ENCODE data around the gene PRKN.

PRKN gene

GRCh38 chr6:162245830-162246420 lies 481.6 kb downstream of the PRKN start:
- TF ChIP-seq HDGF (IDR thresholded peaks at IDR 0.05; ENCODE audit: borderline replicate concordance): no peak
- ChIA-PET CTCF (no interaction called here), POLR2A (no interaction called here)
- no peak for DNase-seq (ENCODE audit: extremely low spot score)

GRCh38 chr6:162244031-162244430 lies 483.5 kb downstream of the PRKN start:
- POLR2A ChIA-PET: no interaction called here
- CTCF ChIA-PET: no interaction called here
- TF ChIP-seq ARNT (IDR thresholded peaks at IDR 0.05): no peak
- no peak for TF ChIP-seq ELF4 (IDR thresholded peaks at IDR 0.05)
- no peak for TF ChIP-seq PKNOX1 (IDR thresholded peaks at IDR 0.05)
- TF ChIP-seq L3MBTL2 (conservative IDR thresholded peaks at IDR 0.05): no peak
- TF ChIP-seq LEF1 (IDR thresholded peaks at IDR 0.05; ENCODE audit: borderline replicate concordance): no peak
- no peak for DNase-seq (ENCODE audit: extremely low spot score)

- DNase-seq (ENCODE audit: extremely low spot score): no peak
- POLR2A ChIA-PET: no interaction called here
- TF ChIP-seq HDGF (IDR thresholded peaks at IDR 0.05; ENCODE audit: borderline replicate concordance): no peak
- no peak for TF ChIP-seq TARDBP (IDR thresholded peaks at IDR 0.05)
- TF ChIP-seq ZNF384 (IDR thresholded peaks at IDR 0.05): no peak
- TF ChIP-seq ARNT (IDR thresholded peaks at IDR 0.05): no peak
- TF ChIP-seq CTBP1 (IDR thresholded peaks at IDR 0.05; ENCODE audit: borderline replicate concordance): no peak
- TF ChIP-seq L3MBTL2 (conservative IDR thresholded peaks at IDR 0.05): no peak
- TF ChIP-seq BHLHE40 (IDR thresholded peaks at IDR 0.05; ENCODE audit: borderline replicate concordance): no peak
- no peak for TF ChIP-seq SUZ12 (IDR thresholded peaks at IDR 0.05)
- CTCF ChIA-PET: no interaction called here
These were observed 484.7 kb downstream of the PRKN start for GRCh38 chr6:162242915-162243314.

GRCh38 chr6:162239330-162239729 lies 488.2 kb downstream of the PRKN start:
- no peak for DNase-seq (ENCODE audit: extremely low spot score)
- ChIA-PET POLR2A (no interaction called here), CTCF (no interaction called here)
- TF ChIP-seq HDGF (IDR thresholded peaks at IDR 0.05; ENCODE audit: borderline replicate concordance) (no peak), CTBP1 (IDR thresholded peaks at IDR 0.05; ENCODE audit: borderline replicate concordance) (no peak), L3MBTL2 (conservative IDR thresholded peaks at IDR 0.05) (no peak), PKNOX1 (IDR thresholded peaks at IDR 0.05) (no peak), TARDBP (IDR thresholded peaks at IDR 0.05) (no peak), NFRKB (IDR thresholded peaks at IDR 0.05) (no peak), BHLHE40 (IDR thresholded peaks at IDR 0.05; ENCODE audit: borderline replicate concordance) (no peak), LEF1 (IDR thresholded peaks at IDR 0.05; ENCODE audit: borderline replicate concordance) (no peak)

- ChIA-PET CTCF (no interaction called here), POLR2A (no interaction called here)
- TF ChIP-seq HDGF (IDR thresholded peaks at IDR 0.05; ENCODE audit: borderline replicate concordance): no peak
- no peak for TF ChIP-seq CTBP1 (IDR thresholded peaks at IDR 0.05; ENCODE audit: borderline replicate concordance)
- no peak for TF ChIP-seq ZNF384 (IDR thresholded peaks at IDR 0.05)
- DNase-seq (ENCODE audit: extremely low spot score): no peak
These were observed 488.9 kb downstream of the PRKN start for GRCh38 chr6:162238675-162239074.

- TF ChIP-seq TARDBP (IDR thresholded peaks at IDR 0.05): no peak
- TF ChIP-seq LEF1 (IDR thresholded peaks at IDR 0.05; ENCODE audit: borderline replicate concordance): no peak
- TF ChIP-seq CTBP1 (IDR thresholded peaks at IDR 0.05; ENCODE audit: borderline replicate concordance): no peak
- TF ChIP-seq ZNF384 (IDR thresholded peaks at IDR 0.05): no peak
- TF ChIP-seq ELF4 (IDR thresholded peaks at IDR 0.05): no peak
- TF ChIP-seq SUZ12 (IDR thresholded peaks at IDR 0.05): no peak
- no peak for TF ChIP-seq FOXK2 (IDR thresholded peaks at IDR 0.05)
- TF ChIP-seq PKNOX1 (IDR thresholded peaks at IDR 0.05): peak; percentile 81
- POLR2A ChIA-PET: no interaction called here
- no peak for DNase-seq (ENCODE audit: extremely low spot score)
- CTCF ChIA-PET: no interaction called here
These were observed 490.2 kb downstream of the PRKN start for GRCh38 chr6:162237331-162237730.

- POLR2A ChIA-PET: no interaction called here
- no peak for DNase-seq (ENCODE audit: extremely low spot score)
- TF ChIP-seq FOXA1 (IDR thresholded peaks at IDR 0.05) (no peak), SP1 (IDR thresholded peaks at IDR 0.05) (no peak), ARNT (IDR thresholded peaks at IDR 0.05) (no peak), ZNF384 (IDR thresholded peaks at IDR 0.05) (no peak), NFRKB (IDR thresholded peaks at IDR 0.05) (no peak), LEF1 (IDR thresholded peaks at IDR 0.05; ENCODE audit: borderline replicate concordance) (no peak), BHLHE40 (IDR thresholded peaks at IDR 0.05; ENCODE audit: borderline replicate concordance) (no peak), HDGF (IDR thresholded peaks at IDR 0.05; ENCODE audit: borderline replicate concordance) (no peak), CTBP1 (IDR thresholded peaks at IDR 0.05; ENCODE audit: borderline replicate concordance) (no peak), L3MBTL2 (conservative IDR thresholded peaks at IDR 0.05) (no peak), TARDBP (IDR thresholded peaks at IDR 0.05) (no peak), FOXK2 (IDR thresholded peaks at IDR 0.05) (no peak), ELF4 (IDR thresholded peaks at IDR 0.05) (no peak), SUZ12 (IDR thresholded peaks at IDR 0.05) (no peak)
- CTCF ChIA-PET: interaction anchor here (0.5 kb wide), 1 partner anchor 22 kb away, joined by 3 read pairs; no protein-coding TSS in a partner anchor
These were observed 492.9 kb downstream of the PRKN start for GRCh38 chr6:162234631-162235030.

Data from HEK293T (cell line).